Bronchial smooth muscle cell (primary cell): Measurements from ENCODE around the gene ATG16L1. TPM values are rescaled to one million over a fixed set of nuclear protein-coding genes. Genes with fewer than 3 reads are reported as not detected.

Source experiments
- total RNA-seq: library from RNA; depleted of rRNA; stranded (reverse); fragments of >200 nt; gene quantifications from 2 replicates; pipeline ENCODE4 v1.2.1, GENCODE V29; 2014

Gene ATG16L1
- 20.5 and 25.1 TPM in 2 replicates for total RNA-seq

DNA sequence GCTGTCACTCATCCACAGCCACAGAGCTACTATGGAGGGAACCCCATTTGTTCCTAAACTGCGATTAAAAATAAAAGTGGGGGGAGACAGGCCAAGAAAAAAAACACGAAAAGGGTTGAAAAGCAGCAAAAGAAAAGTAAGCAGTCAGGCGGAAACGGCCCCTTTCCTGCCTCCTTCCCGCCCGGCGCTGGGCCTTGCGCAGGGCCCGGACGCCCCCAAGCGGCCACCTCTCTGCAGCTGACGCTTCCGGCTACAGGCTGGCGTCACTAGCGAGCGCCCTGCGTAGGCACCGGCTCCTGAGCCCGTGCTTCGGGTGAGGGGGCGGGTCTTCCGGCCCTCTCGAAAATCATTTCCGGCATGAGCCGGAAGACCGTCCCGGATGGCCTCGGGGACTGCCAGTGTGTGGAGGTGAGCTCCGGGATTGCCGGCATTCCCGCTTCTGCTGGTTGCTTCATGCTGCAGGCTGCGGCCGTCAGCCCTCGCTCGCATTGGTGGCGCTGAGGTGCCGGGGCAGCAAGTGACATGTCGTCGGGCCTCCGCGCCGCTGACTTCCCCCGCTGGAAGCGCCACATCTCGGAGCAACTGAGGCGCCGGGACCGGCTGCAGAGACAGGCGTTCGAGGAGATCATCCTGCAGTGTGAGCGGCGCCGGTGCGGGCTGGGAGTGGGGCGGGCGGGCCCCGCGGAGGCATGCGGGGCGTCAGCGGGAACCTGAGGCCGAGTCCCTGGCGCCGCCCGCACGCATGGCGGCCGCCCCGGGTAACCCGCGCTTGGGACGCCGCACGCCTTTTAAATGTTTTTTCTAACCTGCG, at the start of gene ATG16L1:
ATG16L1 (plus strand) TSS at position 368 of the 811 bp plus-strand sequence; CDS start at position 523, 155 bp downstream.

GRCh38 chr2:233307565-233307964, 56.1 kb downstream of the ATG16L1 start, which contains the start of gene SAG:
TSS of gene SAG (plus strand) at chr2:233307816. CDS start at chr2:233309190, 1,374 bp downstream.

Other genes with a start within 250 kb of the ATG16L1 start
- 1.9 and 11.2 TPM in 2 replicates for gene NGEF, start 238.4 kb upstream of the ATG16L1 start, total RNA-seq
- not detected in 2 replicates for gene NEU2, start 219.0 kb upstream of the ATG16L1 start, total RNA-seq
- gene INPP5D, start 191.3 kb upstream of the ATG16L1 start, total RNA-seq, result 0.86 and 1.3 TPM in 2 replicates
- gene SAG, start 56.1 kb downstream of the ATG16L1 start, total RNA-seq, result under 0.01 TPM in 1 of 2 replicates, not detected in the other
- gene DGKD, start 102.8 kb downstream of the ATG16L1 start, total RNA-seq, result 6.0 and 9.3 TPM in 2 replicates